GM19463 (cell line): ENCODE measurements around the gene NHSL1.

Source experiments
- ATAC-seq: cut with Tn5 transposase; IDR thresholded peaks from one replicate; pipeline ENCODE4 v1.9.1; 2021; ENCODE audit warnings: mild to moderate bottlenecking, moderate library complexity; ENCODE audit not compliant: unreplicated experiment

The NHSL1 gene

DNA sequence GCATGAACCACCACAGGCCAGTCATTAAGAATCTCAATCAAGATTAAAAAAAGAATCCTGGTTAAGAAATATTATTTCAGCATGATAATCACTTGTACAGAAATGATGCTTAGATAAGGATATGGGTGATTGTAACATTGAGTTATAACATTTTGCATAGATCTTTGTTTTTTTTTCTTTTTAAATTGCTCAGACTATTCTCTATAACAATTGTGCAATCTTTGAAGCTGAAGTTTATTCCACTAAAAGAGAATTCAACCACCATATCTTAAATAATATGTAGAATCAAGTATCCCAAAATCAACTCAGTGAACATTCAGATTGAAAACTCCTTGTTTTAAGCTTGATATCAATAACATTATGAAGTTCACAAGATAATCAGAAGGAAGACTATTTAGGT lies 122.3 kb downstream of the NHSL1 start:
- no peak for ATAC-seq

DNA sequence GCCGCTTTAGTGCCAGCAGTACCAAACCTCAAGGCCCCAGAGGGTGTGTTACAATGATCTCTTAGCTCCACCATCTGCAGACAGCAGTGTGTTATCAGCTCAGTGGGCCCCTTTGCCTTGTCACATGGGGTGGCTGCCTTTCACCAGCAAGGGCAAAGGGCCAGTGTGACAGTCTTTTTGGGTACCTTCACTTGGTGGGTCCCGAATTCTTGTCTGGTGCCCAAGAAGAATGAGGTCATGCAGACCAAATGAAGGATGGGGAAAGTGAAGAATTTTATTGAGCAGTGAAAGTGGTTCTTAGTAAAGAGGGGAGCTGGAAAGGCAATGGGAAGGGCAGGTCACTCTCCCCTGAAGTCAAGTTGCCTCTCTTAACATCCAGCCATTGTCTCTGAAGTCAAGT lies 124.5 kb downstream of the NHSL1 start:
- no peak for ATAC-seq

DNA sequence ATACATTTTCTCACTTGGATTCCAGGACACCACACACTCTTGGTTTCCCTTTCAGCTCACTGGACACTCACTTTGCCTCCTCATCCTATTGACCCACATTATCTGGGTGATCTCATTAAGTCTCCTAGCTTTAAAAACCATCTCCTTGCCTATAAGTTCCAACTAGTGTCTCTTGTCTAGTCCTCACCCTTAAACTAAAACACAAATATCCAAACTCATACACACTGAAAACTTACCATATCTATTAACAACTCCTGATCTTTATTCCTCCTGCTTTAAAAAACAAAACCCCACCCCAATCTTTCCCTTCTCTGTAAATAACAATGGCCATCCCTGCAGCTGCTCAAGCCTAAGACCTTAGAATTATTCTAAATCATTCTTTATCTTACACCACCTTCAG lies 125.1 kb downstream of the NHSL1 start:
- no peak for ATAC-seq

DNA sequence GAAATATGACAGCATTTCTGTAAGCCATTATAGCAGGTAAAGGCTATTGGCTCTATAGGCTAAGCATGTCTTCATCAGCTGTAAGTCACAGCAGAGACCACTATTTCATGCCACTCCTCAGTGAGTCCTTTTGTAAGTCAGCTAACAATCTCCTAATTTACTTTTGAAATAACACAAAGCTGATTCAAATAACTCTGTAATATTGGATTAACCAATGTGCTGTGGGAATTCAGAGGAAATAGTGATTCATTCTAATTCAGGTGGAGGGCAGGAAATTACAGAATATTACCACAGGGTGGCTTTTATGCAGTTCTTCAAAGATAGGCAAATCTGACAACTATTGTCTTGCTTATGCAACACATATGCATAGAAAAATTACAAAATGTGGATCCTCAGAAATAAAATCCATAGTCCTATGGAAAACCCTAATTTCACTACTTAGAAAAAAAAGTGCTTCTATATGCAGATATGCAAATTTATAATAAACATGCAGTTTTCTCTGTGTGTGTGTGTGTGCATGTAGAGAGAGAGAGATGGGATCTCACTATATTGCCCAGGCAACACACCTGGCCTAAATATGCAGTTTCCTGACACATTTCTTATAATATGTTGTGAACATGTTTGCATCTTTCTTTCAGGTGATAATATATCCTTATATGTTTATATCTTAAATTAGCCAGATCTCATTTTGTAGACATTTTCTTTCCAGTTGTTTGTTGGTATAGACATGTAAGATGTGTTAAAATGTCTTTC lies 126.4 kb downstream of the NHSL1 start:
- ATAC-seq, result no peak
